ENCODE results near the gene RTTN.

Gene RTTN

DNA sequence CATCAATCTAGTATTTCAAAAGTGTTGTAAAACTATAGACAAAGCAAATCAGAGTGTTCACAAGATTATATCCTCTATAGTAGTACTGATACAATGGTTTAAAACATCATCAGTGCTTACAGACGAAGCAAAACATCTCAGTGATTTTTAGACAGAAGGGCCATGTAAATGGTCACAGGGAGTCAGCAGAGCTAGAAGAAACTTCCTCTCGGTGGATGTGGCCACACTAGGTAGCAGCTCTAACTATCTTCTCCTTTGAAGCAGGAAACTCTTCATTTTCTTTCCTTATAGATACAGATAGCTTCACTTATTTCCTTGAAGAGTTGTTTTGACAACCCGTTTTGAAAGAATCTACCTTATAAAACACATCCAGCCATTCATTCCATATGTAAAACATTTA is 177.4 kb downstream of the RTTN start:
- no peaks in the 10 kb centered on the region for H3K27me3 ChIP-seq (ENCODE audit: control insufficient read depth in 1 of 2, insufficient read depth in 1 of 2, low read length in 2 of 2)
- H3K23ac ChIP-seq (ENCODE audit: low read length in 2 of 2): no peak overlapping the region
- no peaks in the 10 kb centered on the region for H3K4me1 ChIP-seq (ENCODE audit: control insufficient read depth, insufficient read depth, low read depth, low read length)
- no peak overlapping the region for H2BK12ac ChIP-seq (ENCODE audit: low read length in 2 of 2)
- DNase-seq: no peak
- no peaks in the 10 kb centered on the region for H3K9me3 ChIP-seq (ENCODE audit: control insufficient read depth, low read length)
- no peak overlapping the region for H4K91ac ChIP-seq (ENCODE audit: low read length)
- H3K9ac ChIP-seq (ENCODE audit: low read length): no peak overlapping the region
- no peak overlapping the region for H3K18ac ChIP-seq (ENCODE audit: low read depth in 1 of 2, low read length in 2 of 2)
- no peak overlapping the region for H2BK15ac ChIP-seq (ENCODE audit: low read depth, poor library complexity, severe bottlenecking)
- no peak overlapping the region for H2BK5ac ChIP-seq (ENCODE audit: low read depth, low read length, poor library complexity, severe bottlenecking)
- H2BK120ac ChIP-seq (ENCODE audit: low read depth, low read length): no peak overlapping the region
- WGBS: 94% methylated on average over 2 of the region's 3 CpGs
- H3K27ac ChIP-seq (ENCODE audit: low read length, poor library complexity, severe bottlenecking): no peak overlapping the region
- H2AFZ ChIP-seq (ENCODE audit: low read depth, low read length): no peak overlapping the region
- H3K14ac ChIP-seq (ENCODE audit: low read length in 2 of 2): no peak overlapping the region
- H3K4ac ChIP-seq (ENCODE audit: low read depth in 1 of 2, low read length in 2 of 2): no peak overlapping the region
- H2AK5ac ChIP-seq (ENCODE audit: low read length, severe bottlenecking): no peak overlapping the region
- no peak overlapping the region for H4K8ac ChIP-seq (ENCODE audit: low read length)
- H3K36me3 ChIP-seq (ENCODE audit: control insufficient read depth in 1 of 2, insufficient read depth in 2 of 2, low read depth in 1 of 2, low read length in 2 of 2): peaks cover 0 to 33% of the 10 kb centered on the region in 2 experiments
- no peak overlapping the region for H3K4me3 ChIP-seq (ENCODE audit: insufficient read depth in 1 of 2, low read depth in 1 of 2, low read length in 2 of 2)
- no peaks in the 10 kb centered on the region for H3K79me1 ChIP-seq (replicated peaks; ENCODE audit: low read length, poor library complexity, severe bottlenecking)
- no peak overlapping the region for H3K4me2 ChIP-seq (ENCODE audit: low read length, poor library complexity, severe bottlenecking)

DNA sequence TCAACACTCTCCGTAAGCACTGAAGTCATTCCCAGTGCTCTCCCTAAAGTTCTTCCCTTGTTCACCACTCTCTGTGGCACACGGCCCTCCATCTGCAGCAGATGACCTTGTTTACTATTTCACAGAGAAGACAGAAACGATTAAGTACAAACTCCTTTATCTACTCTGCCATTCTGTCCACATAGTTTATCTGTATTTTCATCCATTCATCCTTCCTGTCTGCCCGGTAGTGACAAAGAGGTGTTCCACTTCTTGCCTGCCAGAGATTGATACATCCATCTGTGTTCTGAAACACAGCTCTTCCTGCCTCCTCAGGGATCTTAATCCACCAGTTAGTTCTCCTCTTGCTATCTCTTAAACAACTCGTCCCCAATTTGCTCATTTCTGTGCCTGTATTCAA is 179.9 kb downstream of the RTTN start:
- Histone ChIP-seq H4K91ac (ENCODE audit: low read length) (no peak overlapping the region), H2BK15ac (ENCODE audit: low read depth, poor library complexity, severe bottlenecking) (no peak overlapping the region), H2BK5ac (ENCODE audit: low read depth, low read length, poor library complexity, severe bottlenecking) (no peak overlapping the region), H3K9me3 (ENCODE audit: control insufficient read depth, low read length) (no peaks in the 10 kb centered on the region), H4K8ac (ENCODE audit: low read length) (no peak overlapping the region), H3K27ac (ENCODE audit: low read length, poor library complexity, severe bottlenecking) (no peak overlapping the region), H3K4ac (ENCODE audit: low read depth in 1 of 2, low read length in 2 of 2) (no peak overlapping the region), H3K4me3 (ENCODE audit: insufficient read depth in 1 of 2, low read depth in 1 of 2, low read length in 2 of 2) (no peak overlapping the region), H2AK5ac (ENCODE audit: low read length, severe bottlenecking) (no peak overlapping the region), H2BK120ac (ENCODE audit: low read depth, low read length) (no peak overlapping the region), H3K18ac (ENCODE audit: low read depth in 1 of 2, low read length in 2 of 2) (no peak overlapping the region), H3K79me1 (replicated peaks; ENCODE audit: low read length, poor library complexity, severe bottlenecking) (no peaks in the 10 kb centered on the region), H3K9ac (ENCODE audit: low read length) (no peak overlapping the region), H3K14ac (ENCODE audit: low read length in 2 of 2) (no peak overlapping the region), H2AFZ (ENCODE audit: low read depth, low read length) (no peak overlapping the region), H3K27me3 (ENCODE audit: control insufficient read depth in 1 of 2, insufficient read depth in 1 of 2, low read length in 2 of 2) (no peaks in the 10 kb centered on the region), H2BK12ac (ENCODE audit: low read length in 2 of 2) (no peak overlapping the region), H3K4me1 (ENCODE audit: control insufficient read depth, insufficient read depth, low read depth, low read length) (no peaks in the 10 kb centered on the region), H3K4me2 (ENCODE audit: low read length, poor library complexity, severe bottlenecking) (no peak overlapping the region), H3K23ac (ENCODE audit: low read length in 2 of 2) (no peak overlapping the region), H3K36me3 (ENCODE audit: control insufficient read depth in 1 of 2, insufficient read depth in 2 of 2, low read depth in 1 of 2, low read length in 2 of 2) (peaks cover 0 to 41% of the 10 kb centered on the region in 2 experiments)
- no peak for DNase-seq
- 88% methylated on average over 5 of the region's 5 CpGs for WGBS

DNA sequence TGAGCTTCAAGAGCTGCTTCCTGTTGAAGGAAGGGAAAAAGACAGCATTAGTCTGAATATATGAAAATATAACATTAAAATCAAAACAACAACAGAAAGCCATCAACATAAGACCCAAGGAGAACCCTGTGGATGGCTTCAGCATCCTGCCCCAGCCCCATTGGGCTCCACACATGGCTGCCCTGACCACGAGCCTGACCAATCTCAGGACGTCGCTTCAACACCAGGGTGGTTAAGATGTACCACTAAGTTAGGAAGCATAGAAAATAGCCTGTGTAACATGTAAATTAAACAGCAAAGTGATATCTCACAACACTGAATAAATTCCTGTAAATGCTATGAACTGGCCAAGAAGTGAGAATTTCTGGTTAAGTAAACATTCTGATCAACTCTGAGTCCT is 180.7 kb downstream of the RTTN start:
- Histone ChIP-seq H3K4me2 (ENCODE audit: low read length, poor library complexity, severe bottlenecking) (no peak overlapping the region), H2BK15ac (ENCODE audit: low read depth, poor library complexity, severe bottlenecking) (no peak overlapping the region), H4K91ac (ENCODE audit: low read length) (no peak overlapping the region), H3K27me3 (ENCODE audit: control insufficient read depth in 1 of 2, insufficient read depth in 1 of 2, low read length in 2 of 2) (no peaks in the 10 kb centered on the region), H2BK120ac (ENCODE audit: low read depth, low read length) (no peak overlapping the region), H3K4me1 (ENCODE audit: control insufficient read depth, insufficient read depth, low read depth, low read length) (no peaks in the 10 kb centered on the region), H3K4me3 (ENCODE audit: insufficient read depth in 1 of 2, low read depth in 1 of 2, low read length in 2 of 2) (no peak overlapping the region), H3K27ac (ENCODE audit: low read length, poor library complexity, severe bottlenecking) (no peak overlapping the region), H2AK5ac (ENCODE audit: low read length, severe bottlenecking) (no peak overlapping the region), H3K4ac (ENCODE audit: low read depth in 1 of 2, low read length in 2 of 2) (no peak overlapping the region), H3K23ac (ENCODE audit: low read length in 2 of 2) (no peak overlapping the region), H4K8ac (ENCODE audit: low read length) (no peak overlapping the region), H3K36me3 (ENCODE audit: control insufficient read depth in 1 of 2, insufficient read depth in 2 of 2, low read depth in 1 of 2, low read length in 2 of 2) (peaks cover 0 to 46% of the 10 kb centered on the region in 2 experiments), H3K14ac (ENCODE audit: low read length in 2 of 2) (no peak overlapping the region), H2AFZ (ENCODE audit: low read depth, low read length) (no peak overlapping the region), H3K9ac (ENCODE audit: low read length) (no peak overlapping the region), H3K18ac (ENCODE audit: low read depth in 1 of 2, low read length in 2 of 2) (no peak overlapping the region), H3K79me1 (replicated peaks; ENCODE audit: low read length, poor library complexity, severe bottlenecking) (no peaks in the 10 kb centered on the region), H2BK5ac (ENCODE audit: low read depth, low read length, poor library complexity, severe bottlenecking) (no peak overlapping the region), H2BK12ac (ENCODE audit: low read length in 2 of 2) (no peak overlapping the region), H3K9me3 (ENCODE audit: control insufficient read depth, low read length) (no peaks in the 10 kb centered on the region)
- DNase-seq: no peak
- 100% methylated on average over 1 of the region's 3 CpGs for WGBS

DNA sequence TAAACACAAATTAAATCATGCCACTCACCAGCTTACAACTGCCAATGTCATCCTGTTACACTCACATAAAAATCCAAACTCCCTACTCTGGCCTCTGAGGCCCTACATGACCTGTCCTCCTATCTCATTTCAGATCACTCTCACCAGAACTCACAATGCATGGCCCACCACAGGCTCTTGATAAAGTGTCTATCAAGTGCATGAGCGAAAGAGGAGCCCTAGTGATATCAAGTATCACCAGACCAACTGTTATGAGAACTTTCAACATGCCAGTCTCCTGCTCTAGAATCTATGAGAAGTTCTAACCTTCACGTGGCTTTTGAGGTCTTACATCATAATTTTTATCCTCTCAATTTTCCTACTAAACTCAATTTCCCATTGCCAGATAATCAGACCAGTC is 181.4 kb downstream of the RTTN start:
- H3K36me3 ChIP-seq (ENCODE audit: control insufficient read depth in 1 of 2, insufficient read depth in 2 of 2, low read depth in 1 of 2, low read length in 2 of 2): peaks cover 0 to 46% of the 10 kb centered on the region in 2 experiments
- no peak overlapping the region for H4K8ac ChIP-seq (ENCODE audit: low read length)
- DNase-seq: no peak
- H3K4me2 ChIP-seq (ENCODE audit: low read length, poor library complexity, severe bottlenecking): no peak overlapping the region
- no peak overlapping the region for H3K4me3 ChIP-seq (ENCODE audit: insufficient read depth in 1 of 2, low read depth in 1 of 2, low read length in 2 of 2)
- no peak overlapping the region for H3K14ac ChIP-seq (ENCODE audit: low read length in 2 of 2)
- H3K23ac ChIP-seq (ENCODE audit: low read length in 2 of 2): no peak overlapping the region
- no peak overlapping the region for H2BK15ac ChIP-seq (ENCODE audit: low read depth, poor library complexity, severe bottlenecking)
- H2AFZ ChIP-seq (ENCODE audit: low read depth, low read length): no peak overlapping the region
- H3K4ac ChIP-seq (ENCODE audit: low read depth in 1 of 2, low read length in 2 of 2): no peak overlapping the region
- no peaks in the 10 kb centered on the region for H3K9me3 ChIP-seq (ENCODE audit: control insufficient read depth, low read length)
- no peak overlapping the region for H2AK5ac ChIP-seq (ENCODE audit: low read length, severe bottlenecking)
- H3K18ac ChIP-seq (ENCODE audit: low read depth in 1 of 2, low read length in 2 of 2): no peak overlapping the region
- no peak overlapping the region for H3K27ac ChIP-seq (ENCODE audit: low read length, poor library complexity, severe bottlenecking)
- H2BK5ac ChIP-seq (ENCODE audit: low read depth, low read length, poor library complexity, severe bottlenecking): no peak overlapping the region
- H3K27me3 ChIP-seq (ENCODE audit: control insufficient read depth in 1 of 2, insufficient read depth in 1 of 2, low read length in 2 of 2): no peaks in the 10 kb centered on the region
- no peak overlapping the region for H3K9ac ChIP-seq (ENCODE audit: low read length)
- no peaks in the 10 kb centered on the region for H3K4me1 ChIP-seq (ENCODE audit: control insufficient read depth, insufficient read depth, low read depth, low read length)
- no peak overlapping the region for H2BK12ac ChIP-seq (ENCODE audit: low read length in 2 of 2)
- H3K79me1 ChIP-seq (replicated peaks; ENCODE audit: low read length, poor library complexity, severe bottlenecking): no peaks in the 10 kb centered on the region
- H2BK120ac ChIP-seq (ENCODE audit: low read depth, low read length): no peak overlapping the region
- WGBS: 96% methylated on average over 2 of the region's 2 CpGs
- no peak overlapping the region for H4K91ac ChIP-seq (ENCODE audit: low read length)

Data from mesenchymal stem cell (in vitro differentiated cells and primary cell).